ENCODE measurements around the gene ZNF789.

ZNF789 gene

DNA sequence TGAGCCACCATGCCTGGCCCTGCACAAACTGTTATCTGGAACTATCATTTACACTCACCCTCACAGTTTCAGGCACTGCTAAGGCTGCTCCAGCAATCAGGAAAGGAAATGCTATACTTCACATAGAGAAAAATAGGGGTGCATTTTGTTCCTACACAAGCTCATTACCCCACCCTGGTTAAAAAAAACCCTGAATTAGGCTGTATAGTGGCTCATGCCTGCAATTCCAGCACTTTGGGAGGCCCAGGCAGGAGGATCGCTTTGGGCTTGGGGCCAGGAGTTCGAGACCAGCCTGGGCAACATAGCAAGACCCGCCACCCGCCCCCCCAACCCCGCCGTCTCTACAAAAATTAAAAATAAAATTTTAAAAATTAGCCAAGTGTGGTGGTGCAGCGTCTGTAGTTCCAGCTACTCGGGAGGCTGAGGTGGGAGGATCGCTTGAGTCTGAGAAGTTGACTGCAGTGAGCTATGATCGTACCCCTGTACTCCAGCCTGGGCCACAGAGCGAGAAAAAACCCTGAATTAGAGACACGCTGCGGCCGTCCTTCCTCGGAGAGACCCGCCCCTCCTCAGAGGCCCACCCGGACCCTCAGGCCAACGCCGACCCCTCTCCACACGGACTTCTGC is 34.6 kb upstream of the ZNF789 start:
- TF ChIP-seq, protein P1, sequence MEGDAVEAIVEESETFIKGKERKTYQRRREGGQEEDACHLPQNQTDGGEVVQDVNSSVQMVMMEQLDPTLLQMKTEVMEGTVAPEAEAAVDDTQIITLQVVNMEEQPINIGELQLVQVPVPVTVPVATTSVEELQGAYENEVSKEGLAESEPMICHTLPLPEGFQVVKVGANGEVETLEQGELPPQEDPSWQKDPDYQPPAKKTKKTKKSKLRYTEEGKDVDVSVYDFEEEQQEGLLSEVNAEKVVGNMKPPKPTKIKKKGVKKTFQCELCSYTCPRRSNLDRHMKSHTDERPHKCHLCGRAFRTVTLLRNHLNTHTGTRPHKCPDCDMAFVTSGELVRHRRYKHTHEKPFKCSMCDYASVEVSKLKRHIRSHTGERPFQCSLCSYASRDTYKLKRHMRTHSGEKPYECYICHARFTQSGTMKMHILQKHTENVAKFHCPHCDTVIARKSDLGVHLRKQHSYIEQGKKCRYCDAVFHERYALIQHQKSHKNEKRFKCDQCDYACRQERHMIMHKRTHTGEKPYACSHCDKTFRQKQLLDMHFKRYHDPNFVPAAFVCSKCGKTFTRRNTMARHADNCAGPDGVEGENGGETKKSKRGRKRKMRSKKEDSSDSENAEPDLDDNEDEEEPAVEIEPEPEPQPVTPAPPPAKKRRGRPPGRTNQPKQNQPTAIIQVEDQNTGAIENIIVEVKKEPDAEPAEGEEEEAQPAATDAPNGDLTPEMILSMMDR (conservative IDR thresholded peaks at IDR 0.05; ENCODE audit: low read depth, low read length) = no peak
- peak overlapping the region; percentile 98 for H3K4me3 ChIP-seq (ENCODE audit: low read length)
- DNase-seq (ENCODE audit: low read depth) = no peak

DNA sequence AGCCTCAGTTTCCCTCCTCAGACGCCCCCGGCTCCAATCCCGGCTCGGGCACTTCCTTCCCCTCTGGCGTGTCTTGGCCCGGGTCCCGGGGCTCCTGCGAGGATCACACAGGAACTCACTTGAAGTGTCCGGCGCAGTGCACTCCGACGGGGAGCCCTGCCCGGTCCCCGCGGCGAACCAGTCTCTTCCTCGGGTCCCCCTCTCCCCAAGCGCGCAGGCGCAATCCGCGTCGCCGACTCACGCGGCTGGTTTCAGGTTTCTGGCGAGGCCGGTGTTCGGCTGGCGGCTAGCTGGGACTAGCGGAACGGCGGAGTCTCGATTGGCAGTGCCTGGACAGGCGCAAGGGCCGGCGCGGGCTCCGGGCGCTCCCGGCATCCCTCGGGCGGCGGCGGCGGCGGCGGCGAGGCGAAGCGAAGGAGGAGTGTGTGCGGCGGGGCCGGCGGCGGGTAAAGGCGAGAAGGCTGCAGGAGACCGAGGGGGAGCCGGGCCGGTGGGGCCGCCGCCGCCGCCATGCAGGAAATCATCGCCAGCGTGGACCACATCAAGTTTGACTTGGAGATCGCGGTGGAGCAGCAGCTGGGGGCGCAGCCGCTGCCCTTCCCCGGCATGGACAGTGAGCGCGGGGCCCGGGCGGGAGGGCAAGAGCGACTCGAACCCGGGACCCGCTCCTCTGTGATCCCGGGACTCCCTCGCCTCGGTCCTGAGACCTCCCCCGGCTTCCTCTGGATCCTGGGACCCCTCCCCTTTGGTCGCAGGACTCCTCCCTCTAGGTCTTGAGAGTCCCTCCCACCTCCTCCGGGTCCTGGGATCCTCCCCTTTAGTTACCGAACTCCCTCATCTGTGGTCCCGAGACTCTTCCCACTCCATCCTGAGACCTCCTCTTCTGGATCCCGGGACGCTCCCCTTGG is 33.9 kb upstream of the ZNF789 start, which contains the start of the genes CPSF4 and PTCD1:
Gene CPSF4 (plus strand): TSS at position 371 of the 908 bp plus-strand sequence. CDS start 140 bp downstream, at position 511.
Gene PTCD1 (minus strand): TSS at position 226 of the 908 bp plus-strand sequence. CDS start 3,556 bp downstream, outside the sequence.
- DNase-seq (ENCODE audit: low read depth) = peak; percentile 75
- peak within 1 kb of the TSS; percentile 98 for H3K4me3 ChIP-seq (ENCODE audit: low read length)

DNA sequence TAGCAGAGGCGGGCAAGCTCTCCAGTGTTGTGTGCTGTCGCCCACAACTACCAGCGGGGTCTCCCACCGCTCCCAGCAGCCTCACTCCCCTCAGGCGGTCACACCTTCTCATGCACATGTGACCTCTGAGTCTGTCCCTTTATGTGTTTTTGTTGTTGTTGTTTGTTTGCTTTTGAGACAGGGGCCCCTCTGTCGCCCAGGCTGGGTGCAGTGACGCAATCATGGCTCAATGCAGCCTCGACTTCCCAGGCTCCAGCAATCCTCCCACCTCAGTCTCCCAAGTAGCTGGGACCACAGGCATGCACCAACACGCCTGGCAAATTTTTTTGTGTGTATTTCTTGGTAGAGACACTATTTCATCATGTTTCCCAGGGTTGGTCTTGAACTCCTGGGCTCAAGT is 32.5 kb upstream of the ZNF789 start:
- TF ChIP-seq, protein P1 (conservative IDR thresholded peaks at IDR 0.05; ENCODE audit: low read depth, low read length) = no peak
- DNase-seq (ENCODE audit: low read depth) = no peak
- H3K4me3 ChIP-seq (ENCODE audit: low read length) = peak overlapping the region; percentile 98

More for the DNA sequence above, 33.9 kb upstream of the ZNF789 start, which contains the start of the genes CPSF4 and PTCD1:
- TF ChIP-seq, protein P1 (conservative IDR thresholded peaks at IDR 0.05; ENCODE audit: low read depth, low read length) = no peak

DNA sequence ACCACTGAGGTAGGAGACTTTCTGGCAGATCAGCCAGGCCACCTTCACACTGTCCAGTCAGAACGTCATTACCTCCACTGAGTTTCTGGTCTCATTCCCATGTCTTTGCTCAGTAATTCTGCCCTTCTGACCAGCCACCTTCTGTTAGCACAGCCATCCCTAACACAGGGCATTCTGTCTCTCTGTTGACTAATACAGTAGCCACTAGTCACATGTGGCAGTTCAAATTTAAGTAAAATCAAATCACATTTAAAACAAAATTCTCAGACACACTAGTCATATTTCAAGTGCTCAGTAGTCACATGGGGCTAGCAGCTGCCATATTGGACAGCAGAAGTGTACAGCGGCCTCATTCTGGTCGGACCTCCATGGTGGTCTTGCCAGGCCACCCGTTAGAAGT is 26.6 kb upstream of the ZNF789 start:
- no peak overlapping the region for H3K4me3 ChIP-seq (ENCODE audit: low read length)
- DNase-seq (ENCODE audit: low read depth) = no peak
- TF ChIP-seq, protein P1 (conservative IDR thresholded peaks at IDR 0.05; ENCODE audit: low read depth, low read length) = no peak

DNA sequence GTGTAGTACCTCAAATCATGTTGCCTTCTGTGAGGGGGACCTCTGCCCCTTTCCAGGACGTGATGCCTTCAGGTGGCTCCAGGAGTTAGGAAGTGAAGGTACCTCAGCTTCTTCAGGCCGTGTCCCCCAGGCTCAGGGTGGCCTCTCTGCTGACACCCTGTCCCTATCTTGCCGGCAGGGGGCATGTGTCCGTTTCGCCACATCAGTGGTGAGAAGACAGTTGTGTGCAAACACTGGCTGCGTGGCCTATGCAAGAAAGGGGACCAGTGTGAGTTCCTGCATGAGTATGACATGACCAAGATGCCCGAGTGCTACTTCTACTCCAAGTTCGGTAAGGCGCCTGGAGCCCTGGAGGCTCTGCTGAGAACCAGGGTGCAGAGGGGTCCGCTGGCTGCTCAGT is 24.7 kb upstream of the ZNF789 start:
- H3K4me3 ChIP-seq (ENCODE audit: low read length) = no peak overlapping the region
- TF ChIP-seq, protein P1 (conservative IDR thresholded peaks at IDR 0.05; ENCODE audit: low read depth, low read length) = peak; percentile 15
- DNase-seq (ENCODE audit: low read depth) = no peak

DNA sequence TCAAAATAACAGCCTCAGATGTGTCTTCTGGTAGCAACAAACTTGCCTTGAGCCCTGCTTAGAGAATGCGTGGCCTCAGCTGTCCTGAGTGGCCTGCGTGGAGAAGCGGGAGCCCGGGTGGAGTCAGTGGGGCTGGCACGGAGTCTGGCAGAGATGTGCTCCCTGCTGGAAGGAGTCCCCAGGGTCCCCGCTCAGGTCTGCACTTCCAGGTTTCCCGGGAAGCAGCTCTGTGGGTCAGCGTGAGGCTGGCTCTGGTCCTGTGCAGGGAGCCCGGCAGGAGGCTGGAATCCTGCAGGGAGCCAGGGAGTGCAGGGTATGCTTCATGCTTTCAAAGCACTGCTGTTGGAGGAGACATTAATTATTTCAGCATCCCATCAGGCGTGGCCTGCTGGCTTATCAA is 23.8 kb upstream of the ZNF789 start:
- H3K4me3 ChIP-seq (ENCODE audit: low read length) = no peak overlapping the region
- TF ChIP-seq, protein P1 (conservative IDR thresholded peaks at IDR 0.05; ENCODE audit: low read depth, low read length) = no peak
- no peak for DNase-seq (ENCODE audit: low read depth)
